IMR-90 (cell line): ENCODE measurements around the gene ASAH2.

ENCODE experiments used
- CEBPB ChIP-seq: IDR thresholded peaks from 2 replicates; pipeline ENCODE4 v1.6.1; 2012; ENCODE audit warnings: low read depth, low read length, improper control_type of control experiment
- CHD1 ChIP-seq: IDR thresholded peaks from 2 replicates; pipeline ENCODE4 v1.6.1; 2012; ENCODE audit warnings: low read depth, low read length, improper control_type of control experiment
- FOS ChIP-seq: fragments of 150-350 bp; IDR thresholded peaks from 2 replicates; pipeline ENCODE4 v1.6.1; 2016; ENCODE audit warnings: low read depth, low read length
- MAFK ChIP-seq: IDR thresholded peaks from 2 replicates; pipeline ENCODE4 v1.6.1; 2012; ENCODE audit warnings: low read depth, low read length, improper control_type of control experiment
- MAZ ChIP-seq: IDR thresholded peaks from 2 replicates; pipeline ENCODE4 v1.6.1; 2012; ENCODE audit warnings: low read depth, mild to moderate bottlenecking, low read length, improper control_type of control experiment, moderate library complexity, borderline replicate concordance
- MXI1 ChIP-seq: IDR thresholded peaks from 2 replicates; pipeline ENCODE4 v1.6.1; 2012; ENCODE audit warnings: low read depth, mild to moderate bottlenecking, low read length, moderate library complexity, borderline replicate concordance
- POLR2A ChIP-seq: IDR thresholded peaks from 2 replicates; pipeline ENCODE4 v1.6.1; 2012; ENCODE audit warnings: mild to moderate bottlenecking, low read depth, low read length
- RAD21 ChIP-seq: IDR thresholded peaks from 2 replicates; pipeline ENCODE4 v1.6.1; 2012; ENCODE audit warnings: low read length, improper control_type of control experiment
- RFX5 ChIP-seq: IDR thresholded peaks from 2 replicates; pipeline ENCODE4 v1.8.0; 2012; ENCODE audit warnings: low read depth, mild to moderate bottlenecking, low read length, moderate library complexity
- SMC3 ChIP-seq: fragments of 150-350 bp; IDR thresholded peaks from 2 replicates; pipeline ENCODE4 v1.6.1; 2016; ENCODE audit warnings: low read depth, mild to moderate bottlenecking, antibody characterized with exemption, low read length, moderate library complexity
- TF ChIP-seq, protein P1 (sequence below): conservative IDR thresholded peaks from 2 replicates; pipeline ENCODE4 v1.5.1; 2012; ENCODE audit warnings: mild to moderate bottlenecking, low read depth, low read length, improper control_type of control experiment
- TF ChIP-seq, protein P2 (sequence below): fragments of 150-350 bp; IDR thresholded peaks from 2 replicates; pipeline ENCODE4 v1.6.1; 2016; ENCODE audit warnings: low read depth, mild to moderate bottlenecking, low read length, moderate library complexity, borderline replicate concordance
- TF ChIP-seq, protein P3 (sequence below): fragments of 150-350 bp; IDR thresholded peaks from 2 replicates; pipeline ENCODE4 v1.6.1; 2017; ENCODE audit warnings: mild to moderate bottlenecking, antibody characterized with exemption, low read length, low read depth

DNA sequence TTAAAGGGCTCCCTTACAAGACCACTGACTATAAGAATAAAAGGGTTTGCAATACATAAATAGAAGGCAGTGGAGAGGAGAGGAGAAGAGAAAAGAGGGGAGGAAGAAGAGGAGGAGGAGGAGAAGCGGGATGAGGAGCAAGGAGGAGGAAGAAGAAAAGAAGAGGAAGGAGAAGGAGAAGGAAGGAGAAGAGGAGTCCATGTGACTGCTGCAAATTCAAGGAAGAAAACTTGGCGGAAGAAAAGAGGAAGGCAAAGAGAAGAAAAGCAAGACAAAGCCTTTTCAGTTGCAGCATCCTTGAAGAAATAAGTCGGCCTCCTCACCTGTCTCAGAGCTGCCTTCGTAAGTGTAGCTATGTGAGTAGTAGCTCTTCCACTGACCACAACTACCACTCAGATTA, 22.6 kb downstream of the ASAH2 start:
- TF ChIP-seq, protein P1, sequence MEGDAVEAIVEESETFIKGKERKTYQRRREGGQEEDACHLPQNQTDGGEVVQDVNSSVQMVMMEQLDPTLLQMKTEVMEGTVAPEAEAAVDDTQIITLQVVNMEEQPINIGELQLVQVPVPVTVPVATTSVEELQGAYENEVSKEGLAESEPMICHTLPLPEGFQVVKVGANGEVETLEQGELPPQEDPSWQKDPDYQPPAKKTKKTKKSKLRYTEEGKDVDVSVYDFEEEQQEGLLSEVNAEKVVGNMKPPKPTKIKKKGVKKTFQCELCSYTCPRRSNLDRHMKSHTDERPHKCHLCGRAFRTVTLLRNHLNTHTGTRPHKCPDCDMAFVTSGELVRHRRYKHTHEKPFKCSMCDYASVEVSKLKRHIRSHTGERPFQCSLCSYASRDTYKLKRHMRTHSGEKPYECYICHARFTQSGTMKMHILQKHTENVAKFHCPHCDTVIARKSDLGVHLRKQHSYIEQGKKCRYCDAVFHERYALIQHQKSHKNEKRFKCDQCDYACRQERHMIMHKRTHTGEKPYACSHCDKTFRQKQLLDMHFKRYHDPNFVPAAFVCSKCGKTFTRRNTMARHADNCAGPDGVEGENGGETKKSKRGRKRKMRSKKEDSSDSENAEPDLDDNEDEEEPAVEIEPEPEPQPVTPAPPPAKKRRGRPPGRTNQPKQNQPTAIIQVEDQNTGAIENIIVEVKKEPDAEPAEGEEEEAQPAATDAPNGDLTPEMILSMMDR, result no peak
- TF ChIP-seq MAZ (no peak), MAFK (no peak), CEBPB (no peak), MXI1 (no peak), RFX5 (no peak), SMC3 (no peak), POLR2A (no peak), CHD1 (no peak), FOS (no peak), RAD21 (no peak)
- TF ChIP-seq, protein P2, sequence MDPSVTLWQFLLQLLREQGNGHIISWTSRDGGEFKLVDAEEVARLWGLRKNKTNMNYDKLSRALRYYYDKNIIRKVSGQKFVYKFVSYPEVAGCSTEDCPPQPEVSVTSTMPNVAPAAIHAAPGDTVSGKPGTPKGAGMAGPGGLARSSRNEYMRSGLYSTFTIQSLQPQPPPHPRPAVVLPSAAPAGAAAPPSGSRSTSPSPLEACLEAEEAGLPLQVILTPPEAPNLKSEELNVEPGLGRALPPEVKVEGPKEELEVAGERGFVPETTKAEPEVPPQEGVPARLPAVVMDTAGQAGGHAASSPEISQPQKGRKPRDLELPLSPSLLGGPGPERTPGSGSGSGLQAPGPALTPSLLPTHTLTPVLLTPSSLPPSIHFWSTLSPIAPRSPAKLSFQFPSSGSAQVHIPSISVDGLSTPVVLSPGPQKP, result no peak
- TF ChIP-seq, protein P3, sequence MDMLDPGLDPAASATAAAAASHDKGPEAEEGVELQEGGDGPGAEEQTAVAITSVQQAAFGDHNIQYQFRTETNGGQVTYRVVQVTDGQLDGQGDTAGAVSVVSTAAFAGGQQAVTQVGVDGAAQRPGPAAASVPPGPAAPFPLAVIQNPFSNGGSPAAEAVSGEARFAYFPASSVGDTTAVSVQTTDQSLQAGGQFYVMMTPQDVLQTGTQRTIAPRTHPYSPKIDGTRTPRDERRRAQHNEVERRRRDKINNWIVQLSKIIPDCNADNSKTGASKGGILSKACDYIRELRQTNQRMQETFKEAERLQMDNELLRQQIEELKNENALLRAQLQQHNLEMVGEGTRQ, result no peak
